Adrenal gland (tissue), 5 donors: Measurements from ENCODE around the gene LAMB1.
A peak's percentile ranks its signal among the peaks of the same experiment; 100 is the strongest.

Experiments used
- POLR2A ChIP-seq, 2 donors: fragments of 450-650 bp; IDR thresholded peaks; one replicate each; pipeline ENCODE4 v1.6.1; 2017; ENCODE audit warnings: antibody characterized with exemption in 2 of 2, mild to moderate bottlenecking in 2 of 2, moderate library complexity in 1 of 2
- TF ChIP-seq, protein P1 (sequence below), 6 experiments: fragments of 450-650 bp in 4 of 6; fragments of 200-600 bp in 2 of 6; sonication (generic) in 1 of 6; IDR thresholded peaks; 1 replicate in 5 of 6; 2 replicates in 1 of 6; pipeline versions ENCODE4 v1.5.1 to v1.8.0; 2016 to 2021; ENCODE audit warnings: antibody characterized with exemption in 6 of 6, mild to moderate bottlenecking in 2 of 6, moderate library complexity in 1 of 6
- donor health status: DM: no; HTN: no; CAD: no.

DNA sequence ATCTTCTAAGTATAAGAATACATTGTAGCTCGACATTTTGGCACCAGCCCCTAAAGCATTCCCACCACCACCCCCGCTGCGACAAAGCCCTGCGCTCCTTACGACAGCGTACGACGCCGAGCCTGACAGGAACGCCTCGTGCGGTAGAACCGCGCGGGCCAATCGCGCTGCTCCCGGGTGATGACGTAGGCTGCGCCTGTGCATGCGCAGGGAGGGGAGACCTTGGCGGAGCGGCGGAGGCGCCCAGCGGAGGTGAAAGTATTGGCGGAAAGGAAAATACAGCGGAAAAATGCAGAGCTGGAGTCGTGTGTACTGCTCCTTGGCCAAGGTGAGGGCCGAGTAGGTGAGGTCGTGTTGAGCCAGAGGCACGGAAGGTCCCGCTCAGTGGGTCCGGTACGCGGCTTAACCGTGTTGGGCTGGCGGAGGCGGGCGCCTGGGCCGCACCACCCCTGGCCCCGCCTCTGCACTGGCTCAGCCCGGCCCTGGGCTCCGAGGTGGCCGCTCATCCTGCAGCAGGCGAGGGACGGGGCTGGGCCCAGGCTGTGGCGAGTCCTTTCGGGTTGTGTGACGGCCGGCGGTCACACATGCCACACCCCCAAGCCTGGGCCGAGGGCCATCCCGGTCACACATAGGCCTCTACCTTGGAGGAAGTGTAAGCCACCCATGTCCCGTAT lies 111.9 kb downstream of the LAMB1 start, which contains the start of gene DLD:
- TF ChIP-seq, protein P1, sequence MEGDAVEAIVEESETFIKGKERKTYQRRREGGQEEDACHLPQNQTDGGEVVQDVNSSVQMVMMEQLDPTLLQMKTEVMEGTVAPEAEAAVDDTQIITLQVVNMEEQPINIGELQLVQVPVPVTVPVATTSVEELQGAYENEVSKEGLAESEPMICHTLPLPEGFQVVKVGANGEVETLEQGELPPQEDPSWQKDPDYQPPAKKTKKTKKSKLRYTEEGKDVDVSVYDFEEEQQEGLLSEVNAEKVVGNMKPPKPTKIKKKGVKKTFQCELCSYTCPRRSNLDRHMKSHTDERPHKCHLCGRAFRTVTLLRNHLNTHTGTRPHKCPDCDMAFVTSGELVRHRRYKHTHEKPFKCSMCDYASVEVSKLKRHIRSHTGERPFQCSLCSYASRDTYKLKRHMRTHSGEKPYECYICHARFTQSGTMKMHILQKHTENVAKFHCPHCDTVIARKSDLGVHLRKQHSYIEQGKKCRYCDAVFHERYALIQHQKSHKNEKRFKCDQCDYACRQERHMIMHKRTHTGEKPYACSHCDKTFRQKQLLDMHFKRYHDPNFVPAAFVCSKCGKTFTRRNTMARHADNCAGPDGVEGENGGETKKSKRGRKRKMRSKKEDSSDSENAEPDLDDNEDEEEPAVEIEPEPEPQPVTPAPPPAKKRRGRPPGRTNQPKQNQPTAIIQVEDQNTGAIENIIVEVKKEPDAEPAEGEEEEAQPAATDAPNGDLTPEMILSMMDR (IDR thresholded peaks at IDR 0.05): no peak
- TF ChIP-seq POLR2A (IDR thresholded peaks at IDR 0.05): peak; percentile 85 to 87
